ENCODE measurements around the gene PMS2. TPM values are rescaled to one million over a fixed set of nuclear protein-coding genes. Genes with fewer than 3 reads are reported as not detected.
"Not testable (repeated sequence)": the region's sequence is repeated elsewhere in the genome, so short reads cannot be mapped to it uniquely, and the experiment has no call there.

The PMS2 gene
- total RNA-seq, result 10.9 and 11.8 TPM in 2 replicates

- peak; percentile 99 for DNase-seq (ENCODE audit: low read depth in 2 of 2)
Observed at GRCh38 chr7:6008668-6009611, at the start of gene PMS2, which contains the start of gene AIMP2. PMS2 (minus strand) TSS chr7:6009049; CDS start chr7:6009019, 30 bp downstream. AIMP2 (plus strand) TSS chr7:6009272; CDS start chr7:6009364, 92 bp downstream.

DNA sequence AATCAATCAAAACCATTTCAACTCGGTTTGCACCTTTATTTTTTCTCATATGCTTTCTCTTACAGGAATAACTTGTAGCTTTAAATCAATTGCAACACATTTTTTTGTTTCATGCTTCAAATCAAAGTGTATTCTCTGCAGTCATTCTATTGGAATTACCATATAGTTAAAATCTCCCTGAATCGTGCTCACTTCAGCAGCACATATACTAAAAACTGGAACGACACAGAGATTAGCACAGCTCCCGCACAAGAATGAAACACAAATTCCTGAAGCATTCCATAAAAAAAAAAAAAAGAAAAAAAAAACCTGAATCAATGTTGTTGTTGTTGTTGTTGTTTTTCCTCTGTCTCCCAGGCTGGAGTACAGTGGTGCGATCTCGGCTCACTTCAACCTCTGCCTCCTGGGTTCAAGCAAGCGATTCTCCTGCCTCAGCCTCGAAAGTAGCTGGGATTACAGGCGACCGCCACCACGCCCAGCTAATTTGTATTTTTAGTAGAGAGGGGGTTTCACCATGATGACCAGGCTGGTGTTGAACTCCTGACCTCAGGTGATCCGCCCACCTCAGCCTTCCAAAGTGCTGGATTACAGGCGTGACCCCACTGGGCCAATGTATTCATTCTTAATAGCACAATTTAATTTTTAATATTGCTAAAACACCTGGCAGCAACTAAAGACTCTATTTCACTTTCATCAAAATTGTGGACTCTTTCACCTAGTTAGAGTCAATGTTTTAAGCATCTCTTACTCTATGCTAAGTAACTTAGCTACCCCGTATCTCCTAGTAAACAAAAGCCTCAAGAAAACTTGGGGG is 48.7 kb upstream of the PMS2 start:
- no peak for DNase-seq (ENCODE audit: low read depth in 2 of 2)

GRCh38 chr7:6056616-6057015 is 47.8 kb upstream of the PMS2 start:
- no peak for DNase-seq (ENCODE audit: low read depth in 2 of 2)

- DNase-seq (ENCODE audit: low read depth in 2 of 2), result not testable (repeated sequence)
Observed at GRCh38 chr7:6051185-6051584, 42.3 kb upstream of the PMS2 start.

DNA sequence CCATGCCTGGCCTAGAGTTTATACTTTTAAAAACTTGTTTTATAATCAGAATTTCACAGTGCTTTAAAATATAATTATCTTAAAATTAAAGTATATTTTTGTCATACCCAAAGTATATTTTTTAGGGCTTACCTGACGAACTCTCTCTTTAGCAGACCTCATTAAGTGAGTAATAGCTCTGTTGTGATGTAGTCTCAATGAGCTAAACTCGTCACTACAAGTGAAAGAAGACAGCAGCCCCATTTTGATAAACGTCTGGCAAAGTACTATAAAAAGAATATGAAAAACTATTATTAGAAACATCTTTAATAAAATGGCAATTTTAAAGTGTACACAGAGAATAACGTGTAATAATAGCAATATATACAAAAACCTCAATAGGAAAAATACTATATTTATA is 40.9 kb upstream of the PMS2 start:
- DNase-seq (ENCODE audit: low read depth in 2 of 2), result no peak

GRCh38 chr7:6035686-6036085 is 26.8 kb upstream of the PMS2 start:
- no peak for DNase-seq (ENCODE audit: low read depth in 2 of 2)

DNA sequence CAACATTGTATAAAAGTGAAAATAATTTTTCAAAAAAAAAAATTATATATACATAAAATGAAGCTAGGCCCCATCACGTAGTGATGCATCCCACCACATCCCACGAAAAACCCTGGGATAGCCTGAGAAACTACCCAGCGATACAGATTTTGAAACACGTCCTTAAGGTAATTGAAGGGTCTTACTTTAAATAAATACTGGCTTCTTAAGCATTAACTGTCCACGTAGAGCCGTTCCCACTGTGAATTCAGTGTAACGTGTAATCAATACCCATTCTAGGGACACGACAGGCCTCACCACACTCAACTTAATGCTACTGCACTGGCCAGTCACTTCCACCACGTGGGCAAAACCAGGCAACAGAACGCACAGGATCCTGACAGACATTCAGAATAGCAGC is 26.3 kb upstream of the PMS2 start:
- DNase-seq (ENCODE audit: low read depth in 2 of 2), result no peak

DNA sequence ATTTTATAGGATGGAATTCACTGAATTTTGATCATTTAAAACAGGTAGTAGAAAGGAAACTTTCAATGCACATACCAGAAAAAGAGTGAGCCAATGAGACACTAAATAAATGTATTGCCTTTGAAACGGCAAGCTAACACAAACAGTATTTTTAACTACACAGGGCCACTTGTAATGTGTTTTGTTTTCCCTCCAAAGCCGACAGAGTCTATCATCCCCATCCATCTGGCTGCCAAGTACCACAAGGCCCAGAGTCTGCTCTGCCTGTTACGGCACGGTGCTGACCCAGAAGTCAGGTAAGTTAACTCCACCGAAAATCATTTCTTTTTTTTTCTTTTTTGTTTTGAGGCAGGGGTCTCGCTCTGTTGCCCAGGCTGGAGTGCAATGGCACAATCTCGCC is 23.8 kb upstream of the PMS2 start:
- no peak for DNase-seq (ENCODE audit: low read depth in 2 of 2)

DNA sequence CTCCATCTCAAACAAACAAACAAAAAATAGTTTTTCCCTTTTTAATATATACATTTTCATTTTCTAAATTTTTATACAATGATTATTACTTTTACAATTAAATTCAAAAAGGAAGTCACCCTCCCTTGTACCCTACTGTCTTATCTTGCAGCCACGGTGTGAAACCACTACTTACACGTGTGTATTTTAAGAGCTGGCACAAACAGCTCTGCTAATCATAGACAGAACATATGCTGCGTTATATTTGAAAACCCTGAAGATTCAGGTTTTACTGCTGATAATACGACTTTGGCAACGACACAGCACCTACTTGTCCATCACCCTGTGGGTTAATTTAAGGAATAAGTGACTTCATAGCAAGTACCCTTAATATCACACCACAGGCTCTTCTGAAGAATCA is 23.3 kb upstream of the PMS2 start:
- DNase-seq (ENCODE audit: low read depth in 2 of 2), result no peak

GRCh38 chr7:6031567-6031966 is 22.7 kb upstream of the PMS2 start:
- DNase-seq (ENCODE audit: low read depth in 2 of 2), result no peak

- DNase-seq (ENCODE audit: low read depth in 2 of 2), result no peak
Observed at GRCh38 chr7:6030988-6031387, 22.1 kb upstream of the PMS2 start, which contains the start of gene ANKRD61. ANKRD61 (plus strand) TSS chr7:6031376; CDS start chr7:6031376, 0 bp downstream.

DNA sequence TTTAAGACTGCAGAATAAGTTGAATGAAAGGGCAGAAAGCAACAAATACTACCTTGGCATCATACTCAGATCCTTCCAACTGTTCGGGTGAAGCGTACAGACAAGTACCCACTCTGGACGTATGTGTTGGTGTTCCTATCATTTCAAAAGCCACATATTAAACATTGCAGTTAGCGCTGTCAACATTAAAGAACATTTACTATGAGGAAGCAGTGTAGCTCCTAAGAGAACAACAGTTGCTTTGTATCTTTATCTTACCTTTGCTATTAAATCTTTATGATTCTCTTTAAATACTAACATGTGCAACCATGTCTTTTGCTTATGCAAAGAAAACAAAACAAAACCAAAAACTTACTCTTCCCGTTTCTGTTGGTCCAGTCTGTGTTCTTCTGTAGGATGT is 19.7 kb upstream of the PMS2 start:
- DNase-seq (ENCODE audit: low read depth in 2 of 2), result no peak

DNA sequence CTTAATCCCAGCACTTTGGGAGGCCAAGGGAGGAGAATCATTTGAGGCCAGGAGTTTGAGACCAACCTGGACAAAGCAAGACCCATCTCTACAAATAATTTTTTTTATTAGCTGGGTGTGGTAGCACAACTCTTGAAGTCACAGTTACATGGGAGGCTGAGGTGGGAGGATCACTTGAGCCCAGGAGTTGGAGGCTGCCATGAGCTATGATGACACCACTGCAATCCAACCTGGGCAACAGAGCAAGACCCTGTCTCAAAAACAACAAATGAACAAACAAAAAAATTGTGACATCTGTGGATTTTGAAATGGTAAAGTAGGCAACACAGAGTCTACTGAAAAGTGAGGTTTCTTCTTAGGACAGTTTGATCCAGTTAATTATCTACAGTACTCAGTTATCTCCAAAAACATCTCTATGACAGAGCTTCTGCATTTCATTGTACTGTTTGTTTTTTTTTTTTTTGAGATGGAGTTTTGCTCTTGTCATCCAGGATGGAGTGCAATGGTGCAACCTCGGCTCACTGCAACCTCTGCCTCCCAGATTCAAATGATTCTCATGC is 19.0 kb upstream of the PMS2 start:
- no peak for DNase-seq (ENCODE audit: low read depth in 2 of 2)

- no peak for DNase-seq (ENCODE audit: low read depth in 2 of 2)
Observed at GRCh38 chr7:6026820-6027311, 18.0 kb upstream of the PMS2 start.

GRCh38 chr7:6026011-6026819 is 17.4 kb upstream of the PMS2 start:
- peak; percentile 65 to 67 for DNase-seq (ENCODE audit: low read depth in 2 of 2)

- DNase-seq (ENCODE audit: low read depth in 2 of 2), result no peak
Observed at GRCh38 chr7:6023974-6024435, 15.2 kb upstream of the PMS2 start.

- DNase-seq (ENCODE audit: low read depth in 2 of 2), result no peak
Observed at GRCh38 chr7:6022707-6023106, 13.9 kb upstream of the PMS2 start.

DNA sequence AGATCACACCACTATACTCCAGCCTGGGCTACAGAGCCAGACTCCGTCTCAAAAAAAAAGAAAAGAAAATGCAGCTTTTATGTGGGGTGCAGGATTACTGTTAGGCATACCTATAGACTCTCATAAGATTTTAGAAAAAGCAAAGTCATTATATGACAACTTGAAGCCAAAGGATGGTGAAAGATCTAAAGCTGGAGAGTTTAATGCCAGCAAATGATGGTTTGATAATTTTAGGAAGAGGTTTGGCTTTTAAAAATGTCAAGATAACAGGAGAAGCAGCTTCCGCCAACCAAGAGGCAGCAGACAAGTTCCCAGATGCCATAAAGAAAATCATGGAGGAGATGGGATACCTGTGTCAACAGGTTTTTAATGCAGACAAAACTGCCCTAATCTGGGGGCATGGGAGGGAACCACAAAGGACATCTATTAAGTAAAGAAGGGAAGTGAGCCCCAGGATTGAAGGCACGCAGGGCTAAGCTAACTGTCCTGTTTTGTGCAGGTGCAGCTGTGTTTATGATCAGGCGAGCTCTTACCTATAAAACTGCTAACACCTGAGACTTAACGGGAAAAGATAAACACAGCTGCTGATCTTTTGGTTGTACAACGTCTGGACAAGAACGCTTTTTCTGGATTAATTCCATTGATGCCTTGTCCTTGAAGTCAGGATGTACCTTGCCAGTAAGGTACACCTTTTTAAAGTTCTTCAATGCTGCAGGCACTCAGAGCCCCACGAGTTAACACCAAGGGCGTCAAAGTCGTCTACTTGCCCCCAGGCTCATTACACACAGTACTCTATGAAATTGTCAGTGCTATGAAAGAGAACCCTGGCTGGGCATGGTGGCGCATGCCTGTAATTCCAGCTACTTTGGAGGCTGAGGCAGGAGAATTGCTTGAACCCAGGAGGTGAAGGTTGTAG is 11.8 kb upstream of the PMS2 start:
- DNase-seq (ENCODE audit: low read depth in 2 of 2), result no peak

DNA sequence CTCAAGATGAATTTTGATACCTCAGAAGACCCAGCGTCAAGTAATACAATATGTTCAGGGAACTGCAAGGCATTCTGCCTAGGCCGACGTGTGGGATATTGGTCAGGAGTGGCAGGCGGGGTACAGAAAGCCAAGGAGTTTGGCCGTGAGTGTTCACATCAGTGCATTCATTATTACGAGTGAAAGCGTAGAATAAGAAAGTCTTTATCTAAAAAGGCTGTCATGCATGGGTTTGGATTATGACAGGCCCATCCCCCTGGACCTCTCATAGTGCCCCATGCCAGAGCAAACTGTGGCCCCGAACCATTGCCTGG is 7.8 kb upstream of the PMS2 start:
- DNase-seq (ENCODE audit: low read depth in 2 of 2), result no peak

Measured in lung microvascular endothelial cell (primary cell).